HG03045 (cell line): ENCODE measurements around the gene PLB1.

Source experiments
- ATAC-seq: cut with Tn5 transposase; IDR thresholded peaks from one replicate; pipeline ENCODE4 v1.9.1; 2021; ENCODE audit warnings: mild to moderate bottlenecking, moderate library complexity; ENCODE audit not compliant: unreplicated experiment

The PLB1 gene

GRCh38 chr2:28499282-28499681 lies 3.4 kb downstream of the PLB1 start:
- no peak for ATAC-seq

DNA sequence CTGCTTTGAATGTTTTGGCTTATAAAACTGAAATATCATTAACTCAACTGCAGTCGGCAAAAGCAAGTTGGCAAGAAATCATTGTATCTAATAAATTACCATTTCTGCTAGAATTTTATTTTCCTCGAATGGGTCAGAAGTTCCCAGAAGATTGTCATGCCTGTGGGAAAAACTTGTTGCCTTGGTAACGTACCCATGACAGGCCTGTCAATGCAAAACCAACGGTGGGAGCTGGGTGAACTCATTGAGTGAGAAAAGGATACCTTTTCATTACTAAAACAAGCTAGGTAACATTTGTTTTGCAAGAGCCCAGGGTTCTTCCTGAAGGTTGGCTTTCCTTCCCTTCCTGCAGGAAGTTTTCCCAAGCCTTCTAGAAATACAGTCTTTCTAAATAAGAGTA lies 9.5 kb downstream of the PLB1 start:
- ATAC-seq: no peak

DNA sequence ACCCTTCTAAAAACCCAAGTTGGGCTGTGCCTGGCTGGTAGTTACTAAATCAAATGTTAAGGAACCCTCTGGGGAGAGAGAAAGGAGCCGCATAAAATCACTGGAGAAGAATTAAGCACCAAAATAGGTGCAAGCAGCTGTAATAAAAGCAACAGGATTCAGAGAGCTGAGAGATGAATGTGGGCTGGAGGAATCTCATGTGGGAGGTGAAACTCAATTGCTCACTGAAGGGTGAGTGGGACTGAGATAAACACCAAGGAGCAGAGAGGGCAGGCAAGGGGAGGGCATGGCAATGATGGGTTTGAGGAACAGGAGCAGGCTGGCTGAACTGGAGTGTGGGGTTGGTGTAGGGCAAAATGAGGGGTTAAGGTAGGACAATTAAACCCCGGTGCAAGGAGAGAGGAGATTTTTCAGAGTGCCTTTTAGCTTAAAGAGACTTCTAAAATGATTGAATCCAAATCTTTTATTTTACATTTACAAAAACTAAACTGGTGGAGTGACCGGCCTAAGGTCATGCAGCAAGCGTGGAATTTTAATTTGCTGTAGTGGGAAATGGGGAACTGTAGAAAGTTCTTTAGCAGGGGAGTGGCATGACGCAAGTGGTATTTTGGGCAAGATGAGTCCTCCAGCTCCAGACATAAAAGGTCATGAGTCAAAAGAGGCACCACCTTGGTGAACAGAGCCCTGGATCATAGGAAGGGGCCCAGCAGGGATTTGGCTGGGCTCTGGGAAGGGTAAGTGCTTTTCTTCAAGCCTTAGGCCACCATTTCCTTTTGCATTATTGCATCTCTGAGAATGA lies 10.5 kb downstream of the PLB1 start:
- ATAC-seq: no peak

DNA sequence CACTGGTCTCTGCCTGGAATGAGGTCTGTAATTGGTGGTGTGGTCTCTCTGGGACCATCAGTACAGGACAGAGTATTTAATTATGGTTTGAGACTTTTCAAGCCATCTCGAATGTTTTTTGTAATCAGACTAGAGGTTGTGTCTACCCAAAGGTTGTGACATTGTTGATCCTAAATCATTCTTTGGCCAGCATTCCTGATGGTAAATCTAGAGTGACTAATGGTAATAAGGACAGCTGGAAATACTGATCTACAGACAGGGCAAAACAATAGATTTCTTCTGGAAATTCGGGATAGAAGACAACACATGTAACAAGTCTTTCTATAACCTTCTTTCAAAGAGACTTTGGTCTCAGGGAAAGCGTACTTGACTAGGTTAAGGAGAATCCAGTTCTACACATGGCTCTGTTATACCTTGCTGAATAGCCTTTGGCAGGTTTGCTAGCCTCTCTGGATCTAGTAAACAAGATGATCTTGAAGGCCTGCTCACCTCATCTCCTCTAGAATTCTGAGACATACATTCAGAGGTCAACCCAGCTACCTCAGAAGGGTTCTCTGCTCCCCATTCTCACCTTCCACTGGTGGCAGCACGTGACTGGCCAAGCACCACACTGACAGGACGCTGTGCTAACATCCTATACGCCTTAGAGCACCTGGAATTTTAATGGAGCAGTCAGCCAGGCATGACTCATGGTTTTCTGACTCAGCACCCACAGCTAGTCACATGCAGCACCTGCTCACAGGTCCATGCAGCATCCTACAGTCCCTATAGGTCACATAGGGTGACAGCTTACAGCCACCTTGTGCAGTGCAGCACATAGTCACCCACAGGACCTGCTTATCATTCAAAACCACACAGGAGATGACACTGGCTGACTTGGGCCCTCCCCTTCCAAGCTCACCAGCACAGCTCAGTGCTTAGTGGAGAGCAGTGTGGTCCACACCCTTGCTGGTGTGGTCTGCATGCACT lies 12.2 kb downstream of the PLB1 start:
- no peak for ATAC-seq

DNA sequence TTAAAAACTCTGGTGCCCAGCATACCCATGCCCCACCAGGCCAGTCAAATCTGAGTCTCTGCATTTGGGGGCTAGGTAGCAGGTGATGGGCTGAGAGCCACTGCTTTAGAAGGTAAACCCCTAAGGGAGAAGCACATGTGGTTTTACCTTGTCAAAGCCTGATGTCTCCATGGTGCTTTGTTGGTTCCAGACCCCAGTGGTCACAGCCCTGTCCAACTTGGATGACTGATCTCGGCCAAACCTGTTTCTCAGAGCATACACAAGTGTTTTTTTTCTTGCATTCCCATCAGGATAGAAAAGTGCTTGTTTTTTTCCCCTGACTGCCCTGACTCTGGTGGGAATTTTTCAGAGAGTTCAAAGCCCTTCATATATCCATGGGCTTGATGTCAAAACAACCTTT lies 13.5 kb downstream of the PLB1 start:
- no peak for ATAC-seq

- no peak for ATAC-seq
These were observed 14.3 kb downstream of the PLB1 start for GRCh38 chr2:28510184-28510583.

DNA sequence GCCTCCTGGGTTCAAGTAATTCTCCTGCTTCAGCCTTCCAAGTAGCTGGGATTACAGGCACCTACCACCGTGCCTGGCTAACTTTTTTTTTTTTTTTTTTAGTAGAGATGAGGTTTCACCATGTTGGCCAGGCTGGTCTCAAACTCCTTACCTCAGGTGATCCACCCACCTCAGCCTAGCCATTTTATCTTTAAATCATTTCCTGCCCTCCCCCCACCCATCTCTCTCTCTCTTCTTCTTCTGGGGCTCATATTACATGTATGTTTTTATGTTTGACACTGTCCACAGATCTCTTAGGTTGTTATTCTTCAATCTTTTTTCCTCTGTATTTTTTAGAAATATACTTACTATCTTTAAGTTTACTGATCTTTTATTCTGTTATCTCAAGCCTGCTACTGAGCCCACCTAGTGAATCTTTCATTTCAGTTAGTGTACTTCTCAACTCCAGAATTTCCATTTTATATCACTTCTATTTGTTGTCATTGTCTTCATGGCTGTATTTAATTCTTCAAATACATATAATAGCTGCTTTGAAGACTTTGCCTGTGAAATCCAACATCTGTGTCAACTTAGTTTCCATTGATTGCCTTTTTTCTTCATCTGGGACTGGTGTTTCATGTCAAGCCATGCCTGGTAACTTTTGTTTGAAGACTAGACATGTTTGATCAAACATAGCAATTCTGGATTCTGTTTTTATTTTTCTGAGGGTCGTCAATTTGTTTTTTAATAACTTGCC lies 16.2 kb downstream of the PLB1 start:
- ATAC-seq: no peak

DNA sequence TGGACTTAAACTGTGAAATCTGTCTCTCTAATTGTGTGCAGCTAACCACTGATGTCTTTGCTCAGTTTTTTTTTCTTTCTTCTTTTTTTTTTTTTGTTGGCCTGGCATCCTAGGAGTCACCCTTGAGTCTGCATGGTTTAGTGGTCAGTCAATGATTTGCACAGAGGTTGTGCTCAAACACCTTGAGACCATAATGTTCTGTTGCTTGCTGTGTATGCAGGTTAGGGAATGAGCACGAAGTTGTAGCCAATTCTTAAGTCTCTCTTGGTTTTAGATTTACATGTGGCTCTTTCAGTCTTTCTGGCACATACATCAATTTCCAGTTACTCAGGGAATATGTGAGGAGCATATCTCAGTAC lies 16.7 kb downstream of the PLB1 start:
- no peak for ATAC-seq

DNA sequence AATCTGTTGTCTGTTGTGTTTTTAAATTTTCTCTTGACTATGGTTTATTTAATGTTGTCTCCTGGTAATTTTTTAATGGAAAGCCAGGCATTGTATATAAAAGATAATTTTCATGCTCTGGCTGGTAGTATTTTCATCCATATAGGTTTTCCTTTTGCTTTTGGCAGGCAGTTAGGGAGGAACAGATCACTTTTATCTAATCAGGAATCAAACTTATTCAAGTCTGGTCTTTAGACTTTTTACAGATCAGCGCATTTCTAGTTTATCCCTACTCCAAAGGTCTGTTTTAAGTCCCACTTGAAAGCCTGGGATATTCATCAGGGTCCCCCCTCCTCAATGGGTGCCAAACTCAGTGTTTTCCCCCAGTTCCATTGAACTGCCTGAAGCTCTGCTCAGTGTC lies 17.2 kb downstream of the PLB1 start:
- no peak for ATAC-seq

DNA sequence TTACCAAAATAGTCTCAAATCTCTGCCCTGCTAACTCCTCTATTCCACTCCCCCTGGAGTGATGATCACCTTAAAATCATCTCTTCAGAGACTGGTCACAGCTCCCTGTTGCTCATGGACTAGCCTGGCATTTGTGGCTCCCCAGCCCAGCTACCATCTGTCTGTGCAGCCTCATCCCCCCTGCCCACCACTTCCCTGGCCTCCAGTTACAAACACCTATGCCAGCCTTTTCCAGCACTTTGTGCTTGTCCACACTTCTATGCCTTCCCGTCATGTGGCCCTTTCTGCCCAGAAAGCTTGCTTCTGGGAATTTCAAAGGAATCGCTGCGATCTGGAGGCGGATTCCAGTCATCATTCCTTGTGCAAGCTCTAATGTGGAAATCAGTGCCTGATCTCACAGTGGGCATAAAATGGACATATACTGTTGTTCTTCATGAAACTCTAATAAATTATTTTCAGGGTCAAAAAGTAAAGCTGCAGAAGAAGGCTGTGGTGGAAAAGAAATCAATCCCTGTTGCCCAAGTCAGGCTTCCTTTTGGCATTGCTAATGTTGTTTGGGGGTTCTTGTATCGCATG lies 19.4 kb downstream of the PLB1 start:
- ATAC-seq: no peak

GRCh38 chr2:28516430-28516829 lies 20.6 kb downstream of the PLB1 start:
- no peak for ATAC-seq

- ATAC-seq: no peak
These were observed 21.1 kb downstream of the PLB1 start for GRCh38 chr2:28516950-28517349.

DNA sequence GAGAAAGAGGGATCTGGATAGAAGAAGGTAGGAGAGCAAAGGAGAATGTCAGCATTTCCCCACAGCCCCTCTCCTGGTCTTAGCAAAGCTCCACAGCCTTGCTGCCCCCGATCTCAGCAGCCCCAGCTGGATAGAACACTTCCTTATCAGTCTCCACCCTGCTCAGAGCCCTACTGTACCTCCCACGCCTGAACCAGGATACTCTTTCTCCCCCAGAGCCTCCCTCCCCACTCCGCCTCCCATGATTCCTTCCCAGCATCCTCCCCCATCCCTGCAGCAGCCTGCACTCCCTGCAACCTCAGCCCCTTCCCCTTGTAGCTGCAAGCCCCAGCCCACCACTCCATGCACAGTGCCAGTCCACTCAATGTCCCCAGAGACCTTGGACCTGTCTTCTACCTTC lies 25.8 kb downstream of the PLB1 start:
- ATAC-seq: no peak

GRCh38 chr2:28522481-28522880 lies 26.6 kb downstream of the PLB1 start:
- ATAC-seq: no peak

DNA sequence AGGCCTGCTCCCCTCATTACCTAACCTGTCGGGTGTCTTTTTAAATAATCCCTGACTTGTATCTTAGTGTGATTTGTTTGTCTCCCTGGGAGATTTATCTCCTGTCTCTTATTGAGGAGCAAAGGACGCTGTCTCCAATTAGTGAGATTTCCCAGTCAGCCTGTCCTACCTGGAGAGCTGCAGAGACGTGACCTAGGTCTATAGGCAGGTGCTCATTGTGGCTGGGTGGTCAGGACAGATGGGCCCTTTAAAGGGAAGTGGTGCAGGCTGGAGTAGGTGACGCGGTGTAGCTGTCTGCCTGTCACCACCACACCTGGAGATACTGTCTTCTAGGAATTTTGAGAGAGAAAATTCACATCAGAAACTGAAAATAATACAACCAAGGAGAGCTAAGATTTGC lies 28.0 kb downstream of the PLB1 start:
- ATAC-seq: no peak

DNA sequence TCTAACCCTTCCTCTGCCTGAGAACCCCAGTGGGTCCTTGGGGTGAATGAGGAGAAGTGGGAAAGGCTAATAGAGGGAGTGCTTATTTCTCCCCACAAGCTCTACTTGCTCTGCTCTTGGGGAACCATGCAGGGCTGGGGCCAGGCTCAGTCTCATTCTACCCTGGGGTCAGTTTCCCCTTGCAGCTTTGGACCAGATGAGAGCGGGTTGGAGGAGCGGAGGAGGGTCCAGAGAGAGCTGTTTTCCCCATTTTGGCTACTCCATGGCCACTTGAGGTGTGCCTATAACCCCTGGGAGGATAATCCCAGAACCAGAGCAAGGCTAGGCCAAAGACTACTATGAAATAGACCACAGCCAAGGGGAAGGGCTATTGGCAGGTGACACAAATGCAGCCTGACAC lies 29.6 kb downstream of the PLB1 start:
- ATAC-seq: no peak

GRCh38 chr2:28526527-28527132 lies 30.8 kb downstream of the PLB1 start:
- no peak for ATAC-seq

DNA sequence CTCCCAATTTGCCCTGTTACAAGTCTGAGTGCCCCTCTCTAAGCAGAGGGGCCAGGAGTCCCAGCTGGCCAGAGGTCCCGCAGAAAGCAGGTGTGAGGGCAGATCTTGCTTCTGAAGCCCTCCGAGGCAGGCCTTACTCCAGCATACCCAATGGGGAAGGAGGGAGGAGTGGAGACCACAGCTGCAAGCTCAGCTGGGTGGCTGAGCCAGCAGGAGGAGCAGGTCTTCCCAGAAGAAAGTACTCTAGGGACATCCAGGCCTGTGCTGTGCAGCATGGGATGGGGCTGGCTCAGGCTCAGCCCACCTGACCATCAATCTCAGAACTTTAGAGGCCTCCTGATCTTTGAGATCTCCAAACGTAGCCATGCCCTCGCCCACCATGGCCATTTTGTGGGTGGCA lies 31.3 kb downstream of the PLB1 start:
- no peak for ATAC-seq

DNA sequence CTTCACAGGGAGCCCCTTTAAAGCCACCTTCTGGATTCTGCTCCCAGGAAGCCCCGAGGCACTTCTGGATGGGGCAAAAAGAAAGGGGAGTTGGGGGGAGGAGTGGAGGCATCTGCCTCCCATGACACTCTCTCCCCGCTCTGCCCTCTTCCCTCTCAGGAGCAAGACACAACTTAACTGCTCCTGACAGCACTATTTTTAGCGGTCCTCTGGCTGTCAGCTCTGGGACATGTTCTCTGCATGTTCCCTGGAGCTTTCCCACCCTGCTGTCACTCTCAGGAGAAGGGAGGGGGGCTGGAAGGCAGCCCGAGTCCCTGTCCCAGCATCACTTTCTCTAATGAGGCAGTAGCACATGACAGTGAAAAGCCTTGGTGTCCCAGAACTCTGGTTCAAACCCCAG lies 32.3 kb downstream of the PLB1 start:
- ATAC-seq: no peak

DNA sequence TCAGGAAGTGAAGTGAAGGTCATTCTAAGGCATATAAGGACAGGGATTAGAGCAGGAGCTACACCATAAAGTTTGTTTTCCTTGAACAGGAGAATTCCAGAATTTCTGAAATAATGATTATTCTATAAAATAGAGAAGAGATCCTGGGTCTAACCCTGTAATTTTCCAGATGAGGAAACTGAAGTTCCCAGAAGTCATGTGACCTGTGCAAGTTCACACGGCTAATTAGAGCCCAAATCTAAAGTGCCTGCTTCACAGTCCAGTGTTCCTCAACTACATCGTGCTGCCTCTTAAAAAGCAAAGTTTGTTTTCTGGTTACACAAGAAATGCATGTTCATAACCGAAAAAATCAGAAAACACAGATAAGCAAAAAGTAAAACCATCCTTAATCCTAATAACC lies 34.9 kb downstream of the PLB1 start:
- ATAC-seq: no peak

DNA sequence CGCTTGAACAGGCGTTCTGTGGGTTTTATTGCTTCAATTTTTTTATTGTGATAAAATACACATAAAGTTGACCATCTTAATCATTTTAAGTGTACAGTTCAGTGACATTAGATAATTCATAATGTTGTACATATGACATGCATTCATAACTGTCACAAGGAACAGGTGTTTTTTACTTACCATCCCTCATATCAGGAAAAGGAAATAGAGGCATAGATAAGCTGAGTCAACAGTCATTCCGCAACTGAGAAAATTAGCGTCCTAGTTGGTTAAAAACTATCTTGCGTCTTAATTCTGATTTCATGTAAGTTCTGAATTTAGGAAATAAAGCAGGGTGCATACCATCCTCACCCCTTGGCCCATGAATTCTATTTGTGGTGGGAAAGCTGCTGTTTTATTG lies 36.5 kb downstream of the PLB1 start:
- ATAC-seq: no peak
